ENCODE measurements around the gene GMEB2.

The GMEB2 gene

DNA sequence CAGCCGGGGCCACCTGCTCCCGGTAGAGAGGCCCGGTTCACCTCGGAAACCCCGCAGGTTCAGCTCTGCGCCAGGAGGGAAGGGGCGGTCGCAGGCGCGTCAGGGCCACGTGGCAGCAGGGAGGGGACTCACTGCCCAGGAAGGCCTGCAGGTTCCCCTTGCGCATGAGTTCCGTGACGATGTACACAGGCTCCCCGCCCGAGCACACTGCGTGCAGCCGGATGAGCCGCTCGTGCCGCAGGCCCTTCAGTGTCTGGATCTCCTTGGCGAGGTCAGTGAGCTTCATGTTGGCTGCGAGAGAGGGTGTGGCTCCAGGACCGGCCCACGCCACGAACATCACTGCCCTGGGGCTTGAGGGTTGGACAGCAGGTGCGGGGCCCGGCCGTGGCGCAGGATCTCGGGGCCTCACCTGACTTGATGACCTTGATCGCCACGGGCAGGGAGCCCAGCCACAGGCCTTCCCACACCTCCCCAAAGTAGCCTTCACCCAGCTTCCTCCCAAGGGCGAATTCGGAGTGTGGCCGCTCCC lies 84.8 kb downstream of the GMEB2 start:
- no peak overlapping the region for H3K27ac ChIP-seq
- no peaks in the 10 kb centered on the region for H3K36me3 ChIP-seq (replicated peaks)
- TF ChIP-seq, protein P1, sequence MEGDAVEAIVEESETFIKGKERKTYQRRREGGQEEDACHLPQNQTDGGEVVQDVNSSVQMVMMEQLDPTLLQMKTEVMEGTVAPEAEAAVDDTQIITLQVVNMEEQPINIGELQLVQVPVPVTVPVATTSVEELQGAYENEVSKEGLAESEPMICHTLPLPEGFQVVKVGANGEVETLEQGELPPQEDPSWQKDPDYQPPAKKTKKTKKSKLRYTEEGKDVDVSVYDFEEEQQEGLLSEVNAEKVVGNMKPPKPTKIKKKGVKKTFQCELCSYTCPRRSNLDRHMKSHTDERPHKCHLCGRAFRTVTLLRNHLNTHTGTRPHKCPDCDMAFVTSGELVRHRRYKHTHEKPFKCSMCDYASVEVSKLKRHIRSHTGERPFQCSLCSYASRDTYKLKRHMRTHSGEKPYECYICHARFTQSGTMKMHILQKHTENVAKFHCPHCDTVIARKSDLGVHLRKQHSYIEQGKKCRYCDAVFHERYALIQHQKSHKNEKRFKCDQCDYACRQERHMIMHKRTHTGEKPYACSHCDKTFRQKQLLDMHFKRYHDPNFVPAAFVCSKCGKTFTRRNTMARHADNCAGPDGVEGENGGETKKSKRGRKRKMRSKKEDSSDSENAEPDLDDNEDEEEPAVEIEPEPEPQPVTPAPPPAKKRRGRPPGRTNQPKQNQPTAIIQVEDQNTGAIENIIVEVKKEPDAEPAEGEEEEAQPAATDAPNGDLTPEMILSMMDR (IDR thresholded peaks at IDR 0.05; ENCODE audit: low read depth, low read length, missing control alignments) = no peak
- H3K4me3 ChIP-seq (ENCODE audit: low read depth, low read length) = no peak overlapping the region
- H3K27me3 ChIP-seq (replicated peaks) = peaks cover 3% of the 10 kb centered on the region
- in situ Hi-C loops (cut with HindIII; ENCODE audit: low pct_ligation_motif_present, low sequenced_read_pairs) = no loop called here
- no peak for DNase-seq

- Histone ChIP-seq H3K36me3 (replicated peaks) (no peaks in the 10 kb centered on the region), H3K27ac (no peak overlapping the region), H3K4me3 (ENCODE audit: low read depth, low read length) (no peak overlapping the region), H3K27me3 (replicated peaks) (no peaks in the 10 kb centered on the region)
- DNase-seq = no peak
- TF ChIP-seq, protein P1 (IDR thresholded peaks at IDR 0.05; ENCODE audit: low read depth, low read length, missing control alignments) = no peak
- in situ Hi-C loops (cut with HindIII; ENCODE audit: low pct_ligation_motif_present, low sequenced_read_pairs) = no loop called here
These were observed 85.5 kb downstream of the GMEB2 start for GRCh38 chr20:63541371-63541770.

DNA sequence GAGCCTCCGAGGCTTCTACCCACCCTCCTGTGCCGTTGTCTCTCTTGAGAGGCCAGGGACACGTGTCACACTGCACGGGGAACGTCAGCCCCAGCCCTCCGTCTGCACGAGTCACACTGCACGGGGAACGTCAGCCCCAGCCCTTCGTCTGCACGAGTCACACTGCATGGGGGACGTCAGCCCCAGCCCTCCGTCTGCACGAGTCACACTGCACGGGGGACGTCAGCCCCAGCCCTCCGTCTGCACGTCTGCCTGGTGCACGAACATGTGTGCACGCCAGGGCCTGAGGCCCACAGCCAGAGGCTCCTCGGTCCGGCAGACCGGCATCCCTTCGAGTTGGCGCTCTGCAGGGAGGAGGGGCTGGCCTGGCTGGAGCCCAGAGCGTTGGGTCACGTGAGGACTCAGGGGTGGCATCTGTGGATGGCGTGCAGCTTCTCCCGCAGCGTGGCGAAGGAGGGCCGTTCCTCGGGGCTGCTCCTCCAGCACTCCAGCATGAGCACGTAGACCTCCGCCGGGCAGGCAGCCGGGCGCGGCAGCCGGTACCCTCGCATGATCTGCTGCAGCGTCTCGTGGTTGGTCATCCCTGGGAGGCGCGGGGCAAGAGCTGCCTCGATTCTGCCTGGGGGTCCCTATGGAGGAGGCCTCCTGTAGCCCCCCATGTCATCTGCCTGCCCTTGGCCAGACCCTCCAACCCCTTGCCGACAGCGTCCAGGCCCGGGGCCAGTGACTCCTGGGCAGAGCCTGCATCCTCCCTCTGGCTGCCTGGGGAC lies 86.3 kb downstream of the GMEB2 start:
- Histone ChIP-seq H3K4me3 (ENCODE audit: low read depth, low read length) (no peak overlapping the region), H3K36me3 (replicated peaks) (no peaks in the 10 kb centered on the region), H3K27me3 (replicated peaks) (no peaks in the 10 kb centered on the region), H3K27ac (no peak overlapping the region)
- TF ChIP-seq, protein P1 (IDR thresholded peaks at IDR 0.05; ENCODE audit: low read depth, low read length, missing control alignments) = no peak
- in situ Hi-C loops (cut with HindIII; ENCODE audit: low pct_ligation_motif_present, low sequenced_read_pairs) = no loop called here
- no peak for DNase-seq

DNA sequence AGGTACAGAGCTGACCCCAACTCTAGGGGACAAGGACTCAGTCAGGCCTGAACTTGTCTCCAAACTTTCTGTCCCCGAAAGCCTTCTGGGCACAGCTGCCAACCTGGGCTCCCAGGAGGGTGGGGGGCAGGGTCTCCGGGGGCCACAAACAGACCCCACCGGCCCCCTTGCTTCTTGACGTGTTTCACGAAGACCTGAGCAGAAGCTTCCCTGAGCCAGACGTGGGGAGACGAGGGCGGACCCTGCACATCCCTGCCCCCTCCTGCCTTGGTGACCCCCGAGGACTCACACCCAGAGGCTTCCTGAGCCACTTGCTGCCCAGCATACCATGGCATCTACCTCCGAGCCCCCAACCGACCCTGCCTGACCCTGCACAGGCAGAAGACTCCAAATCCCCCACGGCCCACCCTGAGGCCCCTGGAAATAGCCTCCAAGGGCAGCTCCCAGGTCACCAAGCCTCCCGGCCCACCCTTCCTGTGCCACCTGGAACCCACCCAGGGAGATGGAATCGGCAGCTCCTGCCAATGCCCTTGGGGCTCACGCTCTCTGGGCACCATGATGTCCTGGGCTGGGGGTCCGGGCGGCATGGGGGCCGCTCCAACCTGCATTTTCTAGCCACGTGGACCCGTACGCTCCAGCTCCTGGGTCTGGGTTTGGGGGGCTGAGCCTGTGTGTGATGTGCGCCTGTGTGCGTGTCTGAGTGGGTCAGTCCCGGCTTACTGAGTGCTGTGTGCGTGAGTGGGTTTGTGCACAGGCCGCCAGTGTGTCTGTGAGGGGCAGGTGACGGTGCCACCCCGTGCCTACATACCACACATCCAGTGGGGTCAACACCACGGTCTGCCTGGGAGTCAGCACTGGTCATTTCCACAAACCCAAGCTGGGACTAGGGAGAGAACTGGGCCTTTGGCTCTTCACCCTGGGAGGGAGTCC lies 87.2 kb downstream of the GMEB2 start:
- in situ Hi-C loops (cut with HindIII; ENCODE audit: low pct_ligation_motif_present, low sequenced_read_pairs) = no loop called here
- Histone ChIP-seq H3K27ac (no peak overlapping the region), H3K27me3 (replicated peaks) (no peaks in the 10 kb centered on the region), H3K4me3 (ENCODE audit: low read depth, low read length) (no peak overlapping the region), H3K36me3 (replicated peaks) (no peaks in the 10 kb centered on the region)
- TF ChIP-seq, protein P1 (IDR thresholded peaks at IDR 0.05; ENCODE audit: low read depth, low read length, missing control alignments) = no peak
- DNase-seq = no peak

DNA sequence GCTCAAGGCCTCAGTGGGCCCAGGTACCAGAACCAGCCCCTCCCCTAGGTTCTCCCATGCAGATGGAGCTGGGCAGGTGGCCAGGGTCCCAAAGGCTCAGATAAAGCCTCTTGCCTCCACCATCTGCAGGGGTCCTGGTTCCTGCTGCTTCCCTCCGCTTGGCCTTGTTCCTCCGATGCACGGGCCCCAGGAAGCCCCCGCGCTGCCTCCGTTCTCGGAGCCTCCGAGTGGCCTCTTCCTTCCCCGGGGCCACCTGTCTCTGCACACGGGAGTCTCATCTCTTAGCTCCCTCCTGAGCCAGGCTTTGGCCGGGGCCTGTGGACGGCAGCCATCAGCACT lies 87.8 kb downstream of the GMEB2 start:
- Histone ChIP-seq H3K4me3 (ENCODE audit: low read depth, low read length) (no peak overlapping the region), H3K27me3 (replicated peaks) (no peaks in the 10 kb centered on the region), H3K36me3 (replicated peaks) (no peaks in the 10 kb centered on the region), H3K27ac (no peak overlapping the region)
- DNase-seq = no peak
- in situ Hi-C loops (cut with HindIII; ENCODE audit: low pct_ligation_motif_present, low sequenced_read_pairs) = no loop called here
- TF ChIP-seq, protein P1 (IDR thresholded peaks at IDR 0.05; ENCODE audit: low read depth, low read length, missing control alignments) = no peak
